H1 (cell line): ENCODE results near the gene BSCL2. TPM values are rescaled to one million over a fixed set of nuclear protein-coding genes. Genes with fewer than 3 reads are reported as not detected.
A peak's percentile ranks its signal among the peaks of the same experiment; 100 is the strongest.

Experiments
- CTCF ChIA-PET: fragments of 300-600 bp; sonication (Branson Sonifier 250); formaldehyde crosslinking; loops from one replicate; lab custom pipeline; 2021; ENCODE audit not compliant: partially characterized antibody; lab: Charles Lee
- POLR2A ChIA-PET: fragments of 300-600 bp; sonication (Branson Sonifier 250); formaldehyde crosslinking; loops from one replicate; lab custom pipeline; 2021; ENCODE audit warnings: inconsistent platforms; ENCODE audit not compliant: partially characterized antibody; lab: Charles Lee
- DNase-seq, 2 experiments: peaks; one replicate each; pipeline versions ENCODE4 v3.0.0 to v3.0.0-alpha.2; 2010 to 2022; ENCODE audit warnings: low spot score in 2 of 2, low read depth in 1 of 2, mixed read lengths in 1 of 2
- FAIRE-seq: peaks from 2 replicates; lab custom pipeline; 2011; peaks lifted over from hg19 to GRCh38; lab: Jason Lieb, UNC
- H2AFZ ChIP-seq: 2 replicates; pipeline ENCODE4 v1.8.1; 2012; ENCODE audit warnings: low read length, inconsistent platforms
- H2AK5ac ChIP-seq: 2 replicates; pipeline ENCODE4 v1.6.1; 2013; ENCODE audit warnings: low read depth, low read length
- H2BK120ac ChIP-seq: replicated peaks from 2 replicates; pipeline ENCODE3; 2013; ENCODE audit warnings: low read depth, low read length, inconsistent platforms
- H2BK12ac ChIP-seq: 2 replicates; pipeline ENCODE4 v1.6.1; 2013; ENCODE audit warnings: low read depth, low read length
- H2BK15ac ChIP-seq: 2 replicates; pipeline ENCODE4 v1.6.1; 2013; ENCODE audit warnings: low read length
- H2BK20ac ChIP-seq: 2 replicates; pipeline ENCODE4 v1.6.1; 2013; ENCODE audit warnings: low read length
- H2BK5ac ChIP-seq: 2 replicates; pipeline ENCODE4 v1.6.1; 2013; ENCODE audit warnings: low read depth, low read length
- H3K14ac ChIP-seq: 2 replicates; pipeline ENCODE4 v1.6.1; 2013; ENCODE audit warnings: inconsistent platforms; ENCODE audit not compliant: insufficient read length
- H3K18ac ChIP-seq: 2 replicates; pipeline ENCODE4 v1.6.1; 2013; ENCODE audit warnings: low read length; ENCODE audit errors: extremely low read depth
- H3K23ac ChIP-seq: 2 replicates; pipeline ENCODE4 v1.6.1; 2013; ENCODE audit warnings: inconsistent platforms; ENCODE audit not compliant: insufficient read length
- H3K23me2 ChIP-seq: 2 replicates; pipeline ENCODE4 v1.6.1; 2013; ENCODE audit warnings: low read depth, low read length
- H3K27ac ChIP-seq: 2 replicates; pipeline ENCODE4 v1.6.1; 2011; ENCODE audit warnings: low read depth, low read length, inconsistent platforms
- H3K27me3 ChIP-seq, 4 experiments: replicated peaks in 1 of 4; 1 replicate in 1 of 4; 2 replicates in 3 of 4; pipeline versions ENCODE4 v1.6.1 to v1.8.1; 2011 to 2013; ENCODE audit warnings: low read length in 3 of 4, mild to moderate bottlenecking in 3 of 4, inconsistent platforms in 2 of 4, mixed read lengths in 2 of 4, moderate library complexity in 1 of 4; ENCODE audit not compliant: control insufficient read depth in 3 of 4, insufficient read depth in 3 of 4; ENCODE audit errors: extremely low read depth in 1 of 4
- H3K36me3 ChIP-seq, 4 experiments: 2 replicates each; pipeline versions ENCODE4 v1.6.1 to v1.8.1; 2011 to 2013; ENCODE audit warnings: mild to moderate bottlenecking in 4 of 4, low read length in 3 of 4, moderate library complexity in 2 of 4, control low read depth in 1 of 4, inconsistent platforms in 1 of 4; ENCODE audit not compliant: insufficient read depth in 4 of 4, control insufficient read depth in 2 of 4
- H3K4ac ChIP-seq: replicated peaks from 2 replicates; pipeline ENCODE3; 2013; ENCODE audit warnings: low read length, low read depth, mixed read lengths, inconsistent platforms; ENCODE audit not compliant: insufficient read length
- H3K4me1 ChIP-seq, 4 experiments: replicated peaks in 1 of 4; 1 replicate in 1 of 4; 2 replicates in 3 of 4; pipeline versions ENCODE4 v1.6.1 to v1.8.1; 2011 to 2013; ENCODE audit warnings: low read length in 3 of 4, inconsistent platforms in 2 of 4, mixed read lengths in 1 of 4; ENCODE audit not compliant: insufficient read depth in 4 of 4, control insufficient read depth in 3 of 4
- H3K4me2 ChIP-seq, 2 experiments: 2 replicates each; pipeline versions ENCODE4 v1.6.1 to v1.8.1; 2011 to 2013; ENCODE audit warnings: low read depth in 2 of 2, low read length in 2 of 2, control low read depth in 1 of 2, inconsistent platforms in 1 of 2, mild to moderate bottlenecking in 1 of 2; ENCODE audit not compliant: insufficient read depth in 1 of 2
- H3K4me3 ChIP-seq, 4 experiments: fragments of 200-600, 300-600 bp in 1 of 4; sonication (generic), shearing (Covaris generic), sonication (Bioruptor Twin) in 1 of 4; 2 replicates each; pipeline versions ENCODE4 v1.5.1 to v1.8.1; 2011 to 2016; ENCODE audit warnings: low read length in 4 of 4, low read depth in 3 of 4, control low read depth in 2 of 4, inconsistent platforms in 2 of 4, mild to moderate bottlenecking in 2 of 4, mixed read lengths in 1 of 4, moderate library complexity in 1 of 4; ENCODE audit not compliant: insufficient read depth in 2 of 4; ENCODE audit errors: extremely low read depth in 1 of 4
- H3K56ac ChIP-seq: replicated peaks from 2 replicates; pipeline ENCODE3; 2013; ENCODE audit warnings: low read depth, mild to moderate bottlenecking, mixed read lengths, low read length, inconsistent platforms; ENCODE audit not compliant: insufficient read length
- H3K79me1 ChIP-seq: 2 replicates; pipeline ENCODE4 v1.6.1; 2013; ENCODE audit warnings: low read depth, low read length, control low read depth
- H3K79me2 ChIP-seq, 2 experiments: 2 replicates each; pipeline versions ENCODE4 v1.6.1 to v1.8.1; 2012 to 2013; ENCODE audit warnings: low read length in 2 of 2, mild to moderate bottlenecking in 2 of 2, inconsistent platforms in 1 of 2; ENCODE audit not compliant: insufficient read depth in 2 of 2, control insufficient read depth in 1 of 2
- H3K9ac ChIP-seq, 4 experiments: replicated peaks in 1 of 4; 1 replicate in 1 of 4; 2 replicates in 3 of 4; pipeline versions ENCODE4 v1.6.1 to v1.8.1; 2011 to 2013; ENCODE audit warnings: low read depth in 3 of 4, low read length in 3 of 4, control low read depth in 2 of 4, mild to moderate bottlenecking in 2 of 4, moderate library complexity in 2 of 4, inconsistent platforms in 1 of 4; ENCODE audit errors: extremely low read depth in 1 of 4
- H3K9me3 ChIP-seq, 2 experiments: 2 replicates each; pipeline versions ENCODE4 v1.6.1 to v1.8.1; 2012 to 2013; ENCODE audit warnings: mild to moderate bottlenecking in 2 of 2, moderate library complexity in 2 of 2, control low read depth in 1 of 2, inconsistent platforms in 1 of 2, low read depth in 1 of 2, low read length in 1 of 2, mixed read lengths in 1 of 2; ENCODE audit not compliant: insufficient read depth in 2 of 2
- H4K20me1 ChIP-seq, 2 experiments: replicated peaks in 1 of 2; 2 replicates each; pipeline versions ENCODE3 to v1.8.1; 2011 to 2013; ENCODE audit warnings: inconsistent platforms in 2 of 2, low read length in 2 of 2, mild to moderate bottlenecking in 1 of 2; ENCODE audit not compliant: insufficient read depth in 2 of 2, control insufficient read depth in 1 of 2
- H4K5ac ChIP-seq: 2 replicates; pipeline ENCODE4 v1.6.1; 2013; ENCODE audit warnings: low read length, low read depth, mixed read lengths, inconsistent platforms; ENCODE audit not compliant: insufficient read length
- H4K8ac ChIP-seq: 2 replicates; pipeline ENCODE4 v1.8.0; 2013; ENCODE audit warnings: mild to moderate bottlenecking, moderate library complexity, low read length, inconsistent platforms; ENCODE audit not compliant: insufficient read depth; ENCODE audit errors: extremely low read depth
- H4K91ac ChIP-seq: replicated peaks from 2 replicates; pipeline ENCODE3; 2013; ENCODE audit warnings: low read length, mixed read lengths, inconsistent platforms; ENCODE audit not compliant: insufficient read length
- CHD2 ChIP-seq: IDR thresholded peaks from 2 replicates; pipeline ENCODE4 v1.6.1; 2012; ENCODE audit warnings: low read length, improper control_type of control experiment
- EGR1 ChIP-seq: IDR thresholded peaks from 2 replicates; pipeline ENCODE4 v1.6.1; 2011; ENCODE audit warnings: low read depth, low read length, borderline replicate concordance
- JUN ChIP-seq: IDR thresholded peaks from 2 replicates; pipeline ENCODE4 v1.6.1; 2011; ENCODE audit warnings: low read depth, mild to moderate bottlenecking, improper control_type of control experiment, low read length
- MAX ChIP-seq: IDR thresholded peaks from 2 replicates; pipeline ENCODE4 v1.6.1; 2012; ENCODE audit warnings: inconsistent platforms
- NRF1 ChIP-seq: IDR thresholded peaks from 2 replicates; pipeline ENCODE4 v1.6.1; 2011; ENCODE audit warnings: mild to moderate bottlenecking, low read depth, low read length, improper control_type of control experiment
- RAD21 ChIP-seq, 2 experiments: IDR thresholded peaks in 1 of 2; conservative IDR thresholded peaks in 1 of 2; 2 replicates each; pipeline ENCODE4 v1.6.1; 2011; ENCODE audit warnings: low read depth in 2 of 2, low read length in 2 of 2, improper control_type of control experiment in 1 of 2, inconsistent platforms in 1 of 2, mild to moderate bottlenecking in 1 of 2, moderate library complexity in 1 of 2
- RFX5 ChIP-seq: IDR thresholded peaks from 2 replicates; pipeline ENCODE4 v1.6.1; 2011; ENCODE audit warnings: low read depth, low read length, improper control_type of control experiment, borderline replicate concordance
- RNF2 ChIP-seq: fragments of 200-900, 300-1000 bp; sonication (generic); IDR thresholded peaks from 2 replicates; pipeline ENCODE4 v1.7.1; 2016; ENCODE audit warnings: borderline replicate concordance, low read depth, mild to moderate bottlenecking, antibody characterized with exemption, low read length; ENCODE audit not compliant: poor library complexity, severe bottlenecking; ENCODE audit errors: missing control alignments
- RXRA ChIP-seq: IDR thresholded peaks from 2 replicates; pipeline ENCODE4 v1.6.1; 2011; ENCODE audit warnings: low read depth, mild to moderate bottlenecking, low read length, moderate library complexity; ENCODE audit not compliant: insufficient read depth
- SP2 ChIP-seq: IDR thresholded peaks from 2 replicates; pipeline ENCODE4 v1.6.1; 2012; ENCODE audit warnings: mild to moderate bottlenecking, low read length, inconsistent platforms
- TAF7 ChIP-seq: optimal IDR thresholded peaks from 2 replicates; pipeline ENCODE3; 2011; ENCODE audit warnings: low read depth, mild to moderate bottlenecking, inconsistent platforms, low read length, moderate library complexity, borderline replicate concordance
- TCF12 ChIP-seq: IDR thresholded peaks from 2 replicates; pipeline ENCODE4 v1.6.1; 2011; ENCODE audit warnings: low read depth, mild to moderate bottlenecking, low read length
- YY1 ChIP-seq: IDR thresholded peaks from 2 replicates; pipeline ENCODE4 v1.6.1; 2011; ENCODE audit warnings: low read depth, mild to moderate bottlenecking, low read length
- WGBS, 2 experiments: shearing (Covaris generic) in 1 of 2; methylation state at CpG; one replicate each; pipeline versions ENCODE4 v1.1.6 to v1.1.7; 2013 to 2015; ENCODE audit warnings: low lambda C conversion rate in 2 of 2, mixed read lengths in 2 of 2, inconsistent platforms in 1 of 2, low coverage in 1 of 2, missing lambda C conversion rate in 1 of 2; ENCODE audit not compliant: insufficient replicate concordance in 2 of 2, insufficient coverage in 1 of 2, insufficient read length in 1 of 2; ENCODE audit errors: extremely low coverage in 1 of 2, missing lambda C conversion rate in 1 of 2; 5-methylcytosine and 5-hydroxymethylcytosine counted together
- polyA plus RNA-seq, 7 experiments: library from polyadenylated mRNA; depleted of rRNA in 3 of 7; stranded (reverse) in 5 of 7; unstranded in 2 of 7; fragments of >200 nt in 5 of 7; fragments of 200-250 nt in 2 of 7; gene quantifications; 1 replicate in 5 of 7; 2 replicates in 1 of 7; 4 replicates in 1 of 7; pipeline versions ENCODE4 v1.2.1 to v1.2.3, GENCODE V29; 2011 to 2013; ENCODE audit warnings: missing spikeins in 2 of 7, mixed read lengths in 2 of 7
- total RNA-seq: library from RNA; stranded (reverse); fragmentation: NEBNext Ultra II Directional; extraction: Animal tissue kit (Norgen Biotek cat#: 25700); gene quantifications from 2 replicates; pipeline ENCODE4 v1.2.1, GENCODE V29; 2021

Gene BSCL2
- total and polyA plus RNA-seq, 2 of the 8 experiments (the other 6 are each of a cell fraction or from before 2014, with no cell fraction given): 59.5 to 264 TPM

- no peak overlapping the region for H3K23ac ChIP-seq
- H3K79me1 ChIP-seq: peaks cover 2% of the 10 kb centered on the region
- H3K4me3 ChIP-seq: peak overlapping the region; percentile 78 to 98 (median 88)
- H3K36me3 ChIP-seq: peaks cover 5 to 22% (median 9%) of the 10 kb centered on the region in 4 experiments; a peak in 5 of 8 replicates
- ChIA-PET POLR2A (interaction anchor here (0.6 to 61.4 kb wide), 5 partner anchors 13 to 123 kb away, joined by 3 to 2041 read pairs (median 4); partner anchors contain the start of genes BSCL2, C11orf98, CSKMT and GANAB), CTCF (interaction anchor here (8.2 kb wide), 1 partner anchor 16 kb away, joined by 114 read pairs; the partner anchor contains the start of gene LRRN4CL)
- peak overlapping the region; percentile 91 for H2BK5ac ChIP-seq
- peaks cover 0 to 19% of the 10 kb centered on the region in 2 experiments; a peak in 2 of 4 replicates for H3K79me2 ChIP-seq
- H2BK120ac ChIP-seq: no peak overlapping the region
- H4K20me1 ChIP-seq: peaks cover 0 to 1% of the 10 kb centered on the region in 2 experiments
- H3K9me3 ChIP-seq: no peaks in the 10 kb centered on the region
- no peak overlapping the region for H4K5ac ChIP-seq
- H2AK5ac ChIP-seq: no peak overlapping the region
- H3K4me2 ChIP-seq: peak overlapping the region; percentile 74 to 86
- no peaks in the 10 kb centered on the region for H3K27me3 ChIP-seq
- H3K56ac ChIP-seq: peak overlapping the region; percentile 40
- H3K4me1 ChIP-seq: peaks cover 2 to 8% (median 4%) of the 10 kb centered on the region in 4 experiments; a peak in 4 of 7 replicates
- peaks cover 3% of the 10 kb centered on the region; the same call in 1 of the 2 replicates for H3K23me2 ChIP-seq
- no peak overlapping the region for H2BK20ac ChIP-seq
- peak overlapping the region; percentile 74; the same call in 1 of the 2 replicates for H4K8ac ChIP-seq
- peak overlapping the region; percentile 55 to 90 (median 88) for H3K9ac ChIP-seq
- WGBS, 2 experiments: 12% methylated on average over 9 of the region's 16 CpGs; no CpG with 5 or more reads in 1 of the 2 experiments
- peak overlapping the region; percentile 75; the same call in 1 of the 2 replicates for H3K18ac ChIP-seq
- no peak overlapping the region for H2BK15ac ChIP-seq
- peak overlapping the region; percentile 68 for H3K27ac ChIP-seq
- H3K4ac ChIP-seq: no peak overlapping the region
- DNase-seq (no peak), FAIRE-seq (no peak)
- no peak overlapping the region for H2BK12ac ChIP-seq
- H3K14ac ChIP-seq: no peak overlapping the region
- no peak overlapping the region for H2AFZ ChIP-seq
- H4K91ac ChIP-seq: no peak overlapping the region
- TF ChIP-seq NRF1 (no peak), TCF12 (no peak), EGR1 (no peak), RFX5 (no peak), RXRA (no peak), RAD21 (IDR thresholded peaks at IDR 0.05 in 1 of 2, conservative IDR thresholded peaks at IDR 0.05 in 1 of 2; ENCODE audit: low read depth in 2 of 2, low read length in 2 of 2) (no peak), RNF2 (no peak), MAX (no peak), SP2 (no peak), JUN (no peak), YY1 (no peak), CHD2 (no peak), TAF7 (no peak)
Observed at GRCh38 chr11:62678433-62678769, 28.8 kb downstream of the BSCL2 start.
